WTC11 (cell line): ENCODE results near the gene RNPEPL1. TPM values are rescaled to one million over a fixed set of nuclear protein-coding genes. Genes with fewer than 3 reads are reported as not detected.

ENCODE experiments used
- ATF1 ChIP-seq: sonication (generic); formaldehyde crosslinking; IDR thresholded peaks from 2 replicates; pipeline ENCODE4 v1.8.1; 2023; ENCODE audit warnings: mild to moderate bottlenecking, moderate library complexity, missing genetic modification reagents
- CREM ChIP-seq: sonication (generic); formaldehyde crosslinking; IDR thresholded peaks from 2 replicates; pipeline ENCODE4 v1.8.1; 2022; ENCODE audit warnings: mild to moderate bottlenecking, missing genetic modification reagents, moderate library complexity
- EMX1 ChIP-seq: fragments of 250-450 bp; sonication (Bioruptor Pico); IDR thresholded peaks from 2 replicates; pipeline ENCODE4 v1.8.0; 2021; ENCODE audit warnings: mild to moderate bottlenecking
- ESRRA ChIP-seq: sonication (generic); formaldehyde crosslinking; IDR thresholded peaks from 2 replicates; pipeline ENCODE4 v1.8.1; 2022; ENCODE audit warnings: mild to moderate bottlenecking, missing genetic modification reagents, borderline replicate concordance
- ETV6 ChIP-seq: sonication (generic); formaldehyde crosslinking; IDR thresholded peaks from 2 replicates; pipeline ENCODE4 v1.8.1; 2022; ENCODE audit warnings: mild to moderate bottlenecking, missing genetic modification reagents
- FOXJ3 ChIP-seq: sonication (generic); formaldehyde crosslinking; IDR thresholded peaks from 2 replicates; pipeline ENCODE4 v1.9.0; 2021; ENCODE audit warnings: missing genetic modification reagents, mild to moderate bottlenecking, borderline replicate concordance
- NFYB ChIP-seq: sonication (generic); formaldehyde crosslinking; conservative IDR thresholded peaks from 2 replicates; pipeline ENCODE4 v1.8.0; 2022; ENCODE audit warnings: low read depth, missing genetic modification reagents
- NR2C2 ChIP-seq: sonication (generic); formaldehyde crosslinking; IDR thresholded peaks from 2 replicates; pipeline ENCODE4 v1.8.0; 2022; ENCODE audit warnings: mild to moderate bottlenecking, missing genetic modification reagents
- NR3C1 ChIP-seq: sonication (generic); formaldehyde crosslinking; conservative IDR thresholded peaks from 2 replicates; pipeline ENCODE4 v1.8.1; 2023; ENCODE audit warnings: low read depth, mild to moderate bottlenecking, missing genetic modification reagents
- RORB ChIP-seq: fragments of 250-450 bp; sonication (Bioruptor Pico); IDR thresholded peaks from 2 replicates; pipeline ENCODE4 v1.9.0; 2021; ENCODE audit warnings: mild to moderate bottlenecking
- SP1 ChIP-seq: sonication (generic); formaldehyde crosslinking; conservative IDR thresholded peaks from 2 replicates; pipeline ENCODE4 v1.8.1; 2022; ENCODE audit warnings: missing genetic modification reagents
- TCF7 ChIP-seq: sonication (generic); formaldehyde crosslinking; IDR thresholded peaks from 2 replicates; pipeline ENCODE4 v1.8.0; 2022; ENCODE audit warnings: mild to moderate bottlenecking, low read depth, missing genetic modification reagents, moderate library complexity
- TEAD1 ChIP-seq: sonication (generic); formaldehyde crosslinking; IDR thresholded peaks from 2 replicates; pipeline ENCODE4 v1.8.0; 2022; ENCODE audit warnings: mild to moderate bottlenecking, missing genetic modification reagents
- ZNF138 ChIP-seq: sonication (generic); formaldehyde crosslinking; conservative IDR thresholded peaks from 2 replicates; pipeline ENCODE4 v1.8.1; 2022; ENCODE audit warnings: mild to moderate bottlenecking, moderate library complexity, missing genetic modification reagents
- ZNF263 ChIP-seq: sonication (generic); formaldehyde crosslinking; IDR thresholded peaks from 2 replicates; pipeline ENCODE4 v1.8.1; 2022; ENCODE audit warnings: low read depth, mild to moderate bottlenecking, moderate library complexity, missing genetic modification reagents
- ZNF396 ChIP-seq: fragments of 250-450 bp; sonication (Bioruptor Pico); IDR thresholded peaks from 2 replicates; pipeline ENCODE4 v1.8.0; 2021; ENCODE audit warnings: mild to moderate bottlenecking, moderate library complexity, borderline replicate concordance
- total RNA-seq: library from RNA; stranded (reverse); gene quantifications from 3 replicates; pipeline ENCODE4 v1.2.3, GENCODE V29; 2021
- TF ChIP-seq, protein P1 (sequence below): sonication (generic); formaldehyde crosslinking; IDR thresholded peaks from 2 replicates; pipeline ENCODE4 v1.8.1; 2022; ENCODE audit warnings: low read depth, mild to moderate bottlenecking, moderate library complexity, missing genetic modification reagents, borderline replicate concordance
- TF ChIP-seq, protein P2 (sequence below): fragments of 250-450 bp; sonication (Bioruptor Pico); IDR thresholded peaks from 2 replicates; pipeline ENCODE4 v1.9.0; 2021; ENCODE audit warnings: mild to moderate bottlenecking
- TF ChIP-seq, protein P3 (sequence below): fragments of 250-450 bp; sonication (Bioruptor Pico); IDR thresholded peaks from 2 replicates; pipeline ENCODE4 v1.9.0; 2021; ENCODE audit warnings: mild to moderate bottlenecking
- TF ChIP-seq, protein P4 (sequence below): fragments of 250-450 bp; sonication (Bioruptor Pico); IDR thresholded peaks from 2 replicates; pipeline ENCODE4 v1.9.0; 2021; ENCODE audit warnings: moderate library complexity, mild to moderate bottlenecking, inconsistent platforms, borderline replicate concordance
- TF ChIP-seq, protein P5 (sequence below): sonication (generic); formaldehyde crosslinking; IDR thresholded peaks from 2 replicates; pipeline ENCODE4 v1.8.0; 2022; ENCODE audit warnings: mild to moderate bottlenecking, missing genetic modification reagents
- TF ChIP-seq, protein P6 (sequence below): sonication (generic); formaldehyde crosslinking; conservative IDR thresholded peaks from 2 replicates; pipeline ENCODE4 v1.8.1; 2023; ENCODE audit warnings: mild to moderate bottlenecking, low read depth, missing genetic modification reagents, moderate library complexity
- TF ChIP-seq, protein P7 (sequence below): sonication (generic); formaldehyde crosslinking; IDR thresholded peaks from 2 replicates; pipeline ENCODE4 v1.8.0; 2022; ENCODE audit warnings: mild to moderate bottlenecking, missing genetic modification reagents

RNPEPL1 gene
- total RNA-seq, 1 experiment from 2014 or later, result 18.8 TPM

DNA sequence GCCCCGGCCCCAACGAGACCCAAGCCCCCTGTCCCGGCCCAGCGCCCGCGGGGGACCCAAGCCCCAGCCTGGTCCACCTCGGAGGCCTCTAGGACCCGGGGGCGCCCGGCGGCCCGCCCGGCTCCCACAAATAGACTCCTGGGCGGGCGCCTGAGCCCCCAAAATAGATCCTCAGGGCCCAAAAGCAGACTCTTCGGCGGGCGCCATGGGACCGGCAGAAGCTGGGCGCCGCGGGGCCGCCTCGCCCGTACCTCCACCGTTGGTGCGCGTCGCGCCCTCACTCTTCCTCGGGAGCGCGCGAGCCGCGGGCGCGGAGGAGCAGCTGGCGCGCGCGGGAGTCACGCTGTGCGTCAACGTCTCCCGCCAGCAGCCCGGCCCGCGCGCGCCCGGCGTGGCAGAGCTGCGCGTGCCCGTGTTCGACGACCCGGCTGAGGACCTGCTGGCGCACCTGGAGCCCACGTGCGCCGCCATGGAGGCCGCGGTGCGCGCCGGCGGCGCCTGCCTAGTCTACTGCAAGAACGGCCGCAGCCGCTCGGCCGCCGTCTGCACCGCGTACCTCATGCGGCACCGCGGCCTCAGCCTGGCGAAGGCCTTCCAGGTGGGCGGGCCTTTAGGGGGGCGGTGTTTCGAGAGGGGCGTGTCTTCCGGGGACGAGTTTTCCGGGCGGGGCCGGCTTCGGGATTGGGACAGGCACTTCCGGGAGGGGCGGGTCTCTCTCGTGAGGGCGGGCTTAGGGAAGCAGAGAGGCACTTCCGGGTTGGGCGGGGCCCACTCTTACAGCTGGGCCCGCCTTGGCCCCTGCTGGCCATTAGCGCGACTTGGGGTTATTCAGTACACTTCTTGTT lies 7.6 kb upstream of the RNPEPL1 start (continued):
- TF ChIP-seq, protein P1, sequence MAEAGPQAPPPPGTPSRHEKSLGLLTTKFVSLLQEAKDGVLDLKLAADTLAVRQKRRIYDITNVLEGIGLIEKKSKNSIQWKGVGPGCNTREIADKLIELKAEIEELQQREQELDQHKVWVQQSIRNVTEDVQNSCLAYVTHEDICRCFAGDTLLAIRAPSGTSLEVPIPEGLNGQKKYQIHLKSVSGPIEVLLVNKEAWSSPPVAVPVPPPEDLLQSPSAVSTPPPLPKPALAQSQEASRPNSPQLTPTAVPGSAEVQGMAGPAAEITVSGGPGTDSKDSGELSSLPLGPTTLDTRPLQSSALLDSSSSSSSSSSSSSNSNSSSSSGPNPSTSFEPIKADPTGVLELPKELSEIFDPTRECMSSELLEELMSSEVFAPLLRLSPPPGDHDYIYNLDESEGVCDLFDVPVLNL (CRISPR knock-in tag), result peak; percentile 78; the same call in 1 of the 2 replicates
- TF ChIP-seq, protein P2, sequence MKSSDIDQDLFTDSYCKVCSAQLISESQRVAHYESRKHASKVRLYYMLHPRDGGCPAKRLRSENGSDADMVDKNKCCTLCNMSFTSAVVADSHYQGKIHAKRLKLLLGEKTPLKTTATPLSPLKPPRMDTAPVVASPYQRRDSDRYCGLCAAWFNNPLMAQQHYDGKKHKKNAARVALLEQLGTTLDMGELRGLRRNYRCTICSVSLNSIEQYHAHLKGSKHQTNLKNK, result no peak
- TF ChIP-seq ATF1 (CRISPR knock-in tag) (no peak), ZNF263 (CRISPR knock-in tag) (no peak), FOXJ3 (CRISPR knock-in tag) (no peak), NR3C1 (peak; percentile 80), RORB (no peak), TCF7 (CRISPR knock-in tag) (peak; percentile 87; the same call in 1 of the 2 replicates), CREM (peak; percentile 51; the same call in 1 of the 2 replicates), ETV6 (CRISPR knock-in tag) (peak; percentile 88), NFYB (CRISPR knock-in tag) (0 out of 2 replicates have a peak, but pooled peaks have one; percentile 33), SP1 (peak; percentile 96), ZNF396 (CRISPR knock-in tag) (no peak), ZNF138 (CRISPR knock-in tag) (no peak), EMX1 (CRISPR knock-in tag) (no peak), TEAD1 (CRISPR knock-in tag) (peak; percentile 93), NR2C2 (CRISPR knock-in tag) (peak; percentile 42; the same call in 1 of the 2 replicates), ESRRA (CRISPR knock-in tag) (peak; percentile 89; the same call in 1 of the 2 replicates)
- TF ChIP-seq, protein P3, sequence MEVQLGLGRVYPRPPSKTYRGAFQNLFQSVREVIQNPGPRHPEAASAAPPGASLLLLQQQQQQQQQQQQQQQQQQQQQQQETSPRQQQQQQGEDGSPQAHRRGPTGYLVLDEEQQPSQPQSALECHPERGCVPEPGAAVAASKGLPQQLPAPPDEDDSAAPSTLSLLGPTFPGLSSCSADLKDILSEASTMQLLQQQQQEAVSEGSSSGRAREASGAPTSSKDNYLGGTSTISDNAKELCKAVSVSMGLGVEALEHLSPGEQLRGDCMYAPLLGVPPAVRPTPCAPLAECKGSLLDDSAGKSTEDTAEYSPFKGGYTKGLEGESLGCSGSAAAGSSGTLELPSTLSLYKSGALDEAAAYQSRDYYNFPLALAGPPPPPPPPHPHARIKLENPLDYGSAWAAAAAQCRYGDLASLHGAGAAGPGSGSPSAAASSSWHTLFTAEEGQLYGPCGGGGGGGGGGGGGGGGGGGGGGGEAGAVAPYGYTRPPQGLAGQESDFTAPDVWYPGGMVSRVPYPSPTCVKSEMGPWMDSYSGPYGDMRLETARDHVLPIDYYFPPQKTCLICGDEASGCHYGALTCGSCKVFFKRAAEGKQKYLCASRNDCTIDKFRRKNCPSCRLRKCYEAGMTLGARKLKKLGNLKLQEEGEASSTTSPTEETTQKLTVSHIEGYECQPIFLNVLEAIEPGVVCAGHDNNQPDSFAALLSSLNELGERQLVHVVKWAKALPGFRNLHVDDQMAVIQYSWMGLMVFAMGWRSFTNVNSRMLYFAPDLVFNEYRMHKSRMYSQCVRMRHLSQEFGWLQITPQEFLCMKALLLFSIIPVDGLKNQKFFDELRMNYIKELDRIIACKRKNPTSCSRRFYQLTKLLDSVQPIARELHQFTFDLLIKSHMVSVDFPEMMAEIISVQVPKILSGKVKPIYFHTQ (CRISPR knock-in tag), result no peak
- TF ChIP-seq, protein P4, sequence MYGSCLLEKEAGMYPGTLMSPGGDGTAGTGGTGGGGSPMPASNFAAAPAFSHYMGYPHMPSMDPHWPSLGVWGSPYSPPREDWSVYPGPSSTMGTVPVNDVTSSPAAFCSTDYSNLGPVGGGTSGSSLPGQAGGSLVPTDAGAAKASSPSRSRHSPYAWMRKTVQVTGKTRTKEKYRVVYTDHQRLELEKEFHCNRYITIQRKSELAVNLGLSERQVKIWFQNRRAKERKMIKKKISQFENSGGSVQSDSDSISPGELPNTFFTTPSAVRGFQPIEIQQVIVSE (CRISPR knock-in tag), result no peak
- TF ChIP-seq, protein P5, sequence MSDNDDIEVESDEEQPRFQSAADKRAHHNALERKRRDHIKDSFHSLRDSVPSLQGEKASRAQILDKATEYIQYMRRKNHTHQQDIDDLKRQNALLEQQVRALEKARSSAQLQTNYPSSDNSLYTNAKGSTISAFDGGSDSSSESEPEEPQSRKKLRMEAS (CRISPR knock-in tag), result peak; percentile 73; the same call in 1 of the 2 replicates
- TF ChIP-seq, protein P6, sequence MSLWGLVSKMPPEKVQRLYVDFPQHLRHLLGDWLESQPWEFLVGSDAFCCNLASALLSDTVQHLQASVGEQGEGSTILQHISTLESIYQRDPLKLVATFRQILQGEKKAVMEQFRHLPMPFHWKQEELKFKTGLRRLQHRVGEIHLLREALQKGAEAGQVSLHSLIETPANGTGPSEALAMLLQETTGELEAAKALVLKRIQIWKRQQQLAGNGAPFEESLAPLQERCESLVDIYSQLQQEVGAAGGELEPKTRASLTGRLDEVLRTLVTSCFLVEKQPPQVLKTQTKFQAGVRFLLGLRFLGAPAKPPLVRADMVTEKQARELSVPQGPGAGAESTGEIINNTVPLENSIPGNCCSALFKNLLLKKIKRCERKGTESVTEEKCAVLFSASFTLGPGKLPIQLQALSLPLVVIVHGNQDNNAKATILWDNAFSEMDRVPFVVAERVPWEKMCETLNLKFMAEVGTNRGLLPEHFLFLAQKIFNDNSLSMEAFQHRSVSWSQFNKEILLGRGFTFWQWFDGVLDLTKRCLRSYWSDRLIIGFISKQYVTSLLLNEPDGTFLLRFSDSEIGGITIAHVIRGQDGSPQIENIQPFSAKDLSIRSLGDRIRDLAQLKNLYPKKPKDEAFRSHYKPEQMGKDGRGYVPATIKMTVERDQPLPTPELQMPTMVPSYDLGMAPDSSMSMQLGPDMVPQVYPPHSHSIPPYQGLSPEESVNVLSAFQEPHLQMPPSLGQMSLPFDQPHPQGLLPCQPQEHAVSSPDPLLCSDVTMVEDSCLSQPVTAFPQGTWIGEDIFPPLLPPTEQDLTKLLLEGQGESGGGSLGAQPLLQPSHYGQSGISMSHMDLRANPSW (CRISPR knock-in tag), result no peak
- TF ChIP-seq, protein P7, sequence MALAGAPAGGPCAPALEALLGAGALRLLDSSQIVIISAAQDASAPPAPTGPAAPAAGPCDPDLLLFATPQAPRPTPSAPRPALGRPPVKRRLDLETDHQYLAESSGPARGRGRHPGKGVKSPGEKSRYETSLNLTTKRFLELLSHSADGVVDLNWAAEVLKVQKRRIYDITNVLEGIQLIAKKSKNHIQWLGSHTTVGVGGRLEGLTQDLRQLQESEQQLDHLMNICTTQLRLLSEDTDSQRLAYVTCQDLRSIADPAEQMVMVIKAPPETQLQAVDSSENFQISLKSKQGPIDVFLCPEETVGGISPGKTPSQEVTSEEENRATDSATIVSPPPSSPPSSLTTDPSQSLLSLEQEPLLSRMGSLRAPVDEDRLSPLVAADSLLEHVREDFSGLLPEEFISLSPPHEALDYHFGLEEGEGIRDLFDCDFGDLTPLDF (CRISPR knock-in tag), result 0 out of 2 replicates have a peak, but pooled peaks have one; percentile 27
